ENCODE results near the gene VAMP4.

VAMP4 gene

DNA sequence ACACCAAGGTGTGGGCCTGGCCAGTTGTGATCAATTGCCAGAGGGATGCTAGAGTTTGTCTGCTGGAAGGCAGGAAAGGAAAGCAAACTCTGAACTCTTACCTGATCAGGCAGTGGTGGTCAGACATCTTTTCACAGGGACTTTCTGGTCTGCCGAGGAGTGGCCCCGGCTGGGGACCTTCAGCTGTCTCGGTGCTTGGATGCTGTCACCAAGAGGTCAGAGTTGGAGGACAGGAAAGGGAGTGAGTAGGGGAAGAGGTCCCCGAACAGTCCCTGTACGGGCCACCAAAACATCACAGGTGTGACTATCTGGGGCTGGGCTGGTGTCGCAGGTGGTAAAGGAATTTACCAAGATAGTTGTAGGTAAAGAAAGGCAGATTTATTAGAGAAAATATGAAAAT lies 21.9 kb upstream of the VAMP4 start:
- H3K79me2 ChIP-seq (ENCODE audit: low read length), result no peaks in the 10 kb centered on the region
- H3K9me2 ChIP-seq (replicated peaks; ENCODE audit: insufficient read depth, low read length), result no peaks in the 10 kb centered on the region
- DNase-seq, result no peak
- TF ChIP-seq EZH2 (optimal IDR thresholded peaks at IDR 0.05; ENCODE audit: low read depth, low read length), result no peak
- no peak for TF ChIP-seq EZH2phosphoT487 (IDR thresholded peaks at IDR 0.05; ENCODE audit: low read length)
- no peak overlapping the region for H3K27ac ChIP-seq (ENCODE audit: low read length)
- H3K4me2 ChIP-seq (ENCODE audit: low read depth, low read length), result no peak overlapping the region
- no peaks in the 10 kb centered on the region for H3F3A ChIP-seq (ENCODE audit: insufficient read depth, low read length)
- H2AFZ ChIP-seq (ENCODE audit: low read length), result no peak overlapping the region
- H3K9me3 ChIP-seq (replicated peaks; ENCODE audit: insufficient read depth, low read length), result no peaks in the 10 kb centered on the region
- no peaks in the 10 kb centered on the region for H3K27me3 ChIP-seq (replicated peaks; ENCODE audit: insufficient read depth, low read length)
- no peak overlapping the region for H3K9ac ChIP-seq (ENCODE audit: low read length)
- H4K20me1 ChIP-seq (ENCODE audit: insufficient read depth, low read length), result no peaks in the 10 kb centered on the region
- H3K4me1 ChIP-seq (ENCODE audit: low read length), result no peaks in the 10 kb centered on the region
- no peaks in the 10 kb centered on the region for H3K36me3 ChIP-seq (replicated peaks; ENCODE audit: insufficient read depth, low read length)
- H3K4me3 ChIP-seq (ENCODE audit: low read length), result no peak overlapping the region

DNA sequence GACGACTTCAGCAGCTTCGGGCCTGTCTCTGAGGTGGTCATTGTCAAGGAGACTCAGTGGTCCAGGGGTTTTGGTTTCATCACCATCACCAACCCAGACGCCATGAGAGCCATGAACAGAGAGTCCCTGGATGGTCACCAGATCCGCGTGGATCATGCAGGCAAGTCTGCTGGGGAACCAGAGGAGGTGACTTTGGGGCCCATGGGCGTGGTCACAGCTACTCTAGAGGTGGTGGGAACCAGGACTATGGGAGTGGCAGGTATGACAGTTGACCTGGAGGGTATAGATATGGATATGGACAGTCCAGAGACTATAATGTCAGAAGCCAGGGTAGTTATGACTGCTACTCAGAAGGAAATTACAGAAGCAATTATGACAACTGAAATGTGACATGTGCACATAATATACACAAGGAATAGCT lies 20.3 kb upstream of the VAMP4 start:
- TF ChIP-seq, protein P1, sequence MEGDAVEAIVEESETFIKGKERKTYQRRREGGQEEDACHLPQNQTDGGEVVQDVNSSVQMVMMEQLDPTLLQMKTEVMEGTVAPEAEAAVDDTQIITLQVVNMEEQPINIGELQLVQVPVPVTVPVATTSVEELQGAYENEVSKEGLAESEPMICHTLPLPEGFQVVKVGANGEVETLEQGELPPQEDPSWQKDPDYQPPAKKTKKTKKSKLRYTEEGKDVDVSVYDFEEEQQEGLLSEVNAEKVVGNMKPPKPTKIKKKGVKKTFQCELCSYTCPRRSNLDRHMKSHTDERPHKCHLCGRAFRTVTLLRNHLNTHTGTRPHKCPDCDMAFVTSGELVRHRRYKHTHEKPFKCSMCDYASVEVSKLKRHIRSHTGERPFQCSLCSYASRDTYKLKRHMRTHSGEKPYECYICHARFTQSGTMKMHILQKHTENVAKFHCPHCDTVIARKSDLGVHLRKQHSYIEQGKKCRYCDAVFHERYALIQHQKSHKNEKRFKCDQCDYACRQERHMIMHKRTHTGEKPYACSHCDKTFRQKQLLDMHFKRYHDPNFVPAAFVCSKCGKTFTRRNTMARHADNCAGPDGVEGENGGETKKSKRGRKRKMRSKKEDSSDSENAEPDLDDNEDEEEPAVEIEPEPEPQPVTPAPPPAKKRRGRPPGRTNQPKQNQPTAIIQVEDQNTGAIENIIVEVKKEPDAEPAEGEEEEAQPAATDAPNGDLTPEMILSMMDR (IDR thresholded peaks at IDR 0.05; ENCODE audit: low read length), result no peak
- no peak for TF ChIP-seq EZH2phosphoT487 (IDR thresholded peaks at IDR 0.05; ENCODE audit: low read length)
- no peak for TF ChIP-seq EZH2 (optimal IDR thresholded peaks at IDR 0.05; ENCODE audit: low read depth, low read length)
- DNase-seq, result no peak

DNA sequence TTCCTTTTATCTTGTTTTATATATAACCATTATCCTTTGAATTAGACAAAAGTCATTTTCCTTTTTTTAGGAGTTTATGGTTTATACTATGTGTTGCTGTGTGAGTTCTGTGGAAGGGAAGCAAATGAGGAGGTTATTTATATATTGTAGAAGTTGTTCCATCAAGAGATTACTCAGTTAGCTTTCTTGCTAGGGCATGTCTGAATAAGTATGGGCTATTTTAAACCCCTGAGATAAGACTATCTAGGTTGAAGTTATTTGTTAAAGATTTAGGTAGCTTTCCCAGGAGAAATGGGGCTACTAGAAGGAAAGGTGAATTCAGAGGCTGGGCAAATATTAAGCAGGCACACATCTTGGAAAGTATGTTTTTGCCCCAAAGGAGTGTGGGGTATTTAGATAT lies 16.1 kb upstream of the VAMP4 start:
- no peak overlapping the region for H3K4me2 ChIP-seq (ENCODE audit: low read depth, low read length)
- DNase-seq, result no peak
- no peaks in the 10 kb centered on the region for H3K79me2 ChIP-seq (ENCODE audit: low read length)
- no peak overlapping the region for H2AFZ ChIP-seq (ENCODE audit: low read length)
- no peaks in the 10 kb centered on the region for H4K20me1 ChIP-seq (ENCODE audit: insufficient read depth, low read length)
- no peaks in the 10 kb centered on the region for H3K27me3 ChIP-seq (replicated peaks; ENCODE audit: insufficient read depth, low read length)
- H3K9me3 ChIP-seq (replicated peaks; ENCODE audit: insufficient read depth, low read length), result no peaks in the 10 kb centered on the region
- no peaks in the 10 kb centered on the region for H3K4me1 ChIP-seq (ENCODE audit: low read length)
- H3K36me3 ChIP-seq (replicated peaks; ENCODE audit: insufficient read depth, low read length), result no peaks in the 10 kb centered on the region
- no peaks in the 10 kb centered on the region for H3K9me2 ChIP-seq (replicated peaks; ENCODE audit: insufficient read depth, low read length)
- TF ChIP-seq EZH2phosphoT487 (IDR thresholded peaks at IDR 0.05; ENCODE audit: low read length), result no peak
- TF ChIP-seq EZH2 (optimal IDR thresholded peaks at IDR 0.05; ENCODE audit: low read depth, low read length), result no peak
- TF ChIP-seq, protein P1 (IDR thresholded peaks at IDR 0.05; ENCODE audit: low read length), result no peak
- H3K9ac ChIP-seq (ENCODE audit: low read length), result no peak overlapping the region
- H3K4me3 ChIP-seq (ENCODE audit: low read length), result no peak overlapping the region
- no peaks in the 10 kb centered on the region for H3F3A ChIP-seq (ENCODE audit: insufficient read depth, low read length)
- H3K27ac ChIP-seq (ENCODE audit: low read length), result no peak overlapping the region

More for the DNA sequence above, 20.3 kb upstream of the VAMP4 start:
- Histone ChIP-seq H3K9ac (ENCODE audit: low read length) (no peak overlapping the region), H3K27ac (ENCODE audit: low read length) (no peak overlapping the region), H3K4me1 (ENCODE audit: low read length) (no peaks in the 10 kb centered on the region), H3F3A (ENCODE audit: insufficient read depth, low read length) (no peaks in the 10 kb centered on the region), H3K79me2 (ENCODE audit: low read length) (no peaks in the 10 kb centered on the region), H3K9me3 (replicated peaks; ENCODE audit: insufficient read depth, low read length) (no peaks in the 10 kb centered on the region), H4K20me1 (ENCODE audit: insufficient read depth, low read length) (no peaks in the 10 kb centered on the region), H3K36me3 (replicated peaks; ENCODE audit: insufficient read depth, low read length) (no peaks in the 10 kb centered on the region), H3K27me3 (replicated peaks; ENCODE audit: insufficient read depth, low read length) (no peaks in the 10 kb centered on the region), H2AFZ (ENCODE audit: low read length) (no peak overlapping the region), H3K4me2 (ENCODE audit: low read depth, low read length) (no peak overlapping the region), H3K4me3 (ENCODE audit: low read length) (no peak overlapping the region), H3K9me2 (replicated peaks; ENCODE audit: insufficient read depth, low read length) (no peaks in the 10 kb centered on the region)

DNA sequence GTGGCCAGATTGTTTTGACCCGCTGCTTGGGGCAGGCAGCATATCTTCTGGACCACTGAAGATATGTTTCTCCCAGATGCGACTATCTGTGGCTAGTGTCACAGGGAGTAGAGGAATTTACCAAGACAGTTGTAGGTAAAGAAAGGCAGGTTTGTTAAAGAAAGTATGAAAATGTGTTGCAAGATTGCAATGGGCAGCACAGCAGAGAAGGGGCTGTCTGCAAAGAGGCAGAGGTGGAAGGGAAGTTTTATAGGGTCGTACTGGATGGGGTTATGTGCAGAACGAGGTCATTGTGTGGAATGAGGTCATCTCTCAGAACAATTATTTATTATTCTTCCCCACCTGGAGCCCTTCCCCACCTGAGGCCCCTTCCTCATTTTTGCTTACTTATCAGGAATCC lies 15.0 kb upstream of the VAMP4 start:
- Histone ChIP-seq H3K4me1 (ENCODE audit: low read length) (no peaks in the 10 kb centered on the region), H3F3A (ENCODE audit: insufficient read depth, low read length) (no peaks in the 10 kb centered on the region), H3K4me2 (ENCODE audit: low read depth, low read length) (no peak overlapping the region), H4K20me1 (ENCODE audit: insufficient read depth, low read length) (no peaks in the 10 kb centered on the region), H3K9me3 (replicated peaks; ENCODE audit: insufficient read depth, low read length) (no peaks in the 10 kb centered on the region), H3K9me2 (replicated peaks; ENCODE audit: insufficient read depth, low read length) (no peaks in the 10 kb centered on the region), H2AFZ (ENCODE audit: low read length) (no peak overlapping the region), H3K27me3 (replicated peaks; ENCODE audit: insufficient read depth, low read length) (no peaks in the 10 kb centered on the region), H3K36me3 (replicated peaks; ENCODE audit: insufficient read depth, low read length) (no peaks in the 10 kb centered on the region), H3K4me3 (ENCODE audit: low read length) (no peak overlapping the region), H3K79me2 (ENCODE audit: low read length) (no peaks in the 10 kb centered on the region), H3K9ac (ENCODE audit: low read length) (no peak overlapping the region), H3K27ac (ENCODE audit: low read length) (no peak overlapping the region)
- TF ChIP-seq EZH2 (optimal IDR thresholded peaks at IDR 0.05; ENCODE audit: low read depth, low read length), result no peak
- DNase-seq, result no peak

Measured in MM.1S (cell line).